Endothelial cell of umbilical vein (primary cell): ENCODE measurements around the gene TEKT5. TPM values are rescaled to one million over a fixed set of nuclear protein-coding genes. Genes with fewer than 3 reads are reported as not detected.

Experiments used
- BruUV-seq: library from RNA; stranded (reverse); fragments of 400-500 nt; replicated peaks from 2 replicates; lab custom pipeline; 2021; lab: Mats Ljungman, UMichigan
- CTCF ChIA-PET: fragments of 300-600, 350-600 bp; sonication (Branson Sonifier 250); formaldehyde crosslinking; loops from one replicate; lab custom pipeline; 2021; ENCODE audit warnings: antibody characterized with exemption, inconsistent platforms; lab: Charles Lee
- POLR2A ChIA-PET: fragments of 300-600, 350-600 bp; sonication (Branson Sonifier 250); formaldehyde crosslinking; loops from one replicate; lab custom pipeline; 2021; ENCODE audit warnings: antibody characterized with exemption, inconsistent platforms; lab: Charles Lee
- DNase-seq: peaks from one replicate; pipeline ENCODE4 v3.0.0-alpha.2; 2011; ENCODE audit warnings: low read depth, low spot score
- FAIRE-seq: peaks from 2 replicates; lab custom pipeline; 2011; peaks lifted over from hg19 to GRCh38; lab: Jason Lieb, UNC
- H2AFZ ChIP-seq: 2 replicates; pipeline ENCODE4 v1.6.0; 2012; ENCODE audit warnings: low read depth, low read length, control low read depth, inconsistent platforms
- H3K27ac ChIP-seq: 2 replicates; pipeline ENCODE4 v1.5.1; 2011; ENCODE audit warnings: low read depth, mild to moderate bottlenecking, control low read depth, low read length, moderate library complexity; ENCODE audit not compliant: insufficient read depth
- H3K27me3 ChIP-seq, 2 experiments: 2 replicates each; pipeline versions ENCODE4 v1.6.0 to v1.6.1; 2011; ENCODE audit warnings: low read length in 2 of 2, mixed read lengths in 1 of 2; ENCODE audit not compliant: control insufficient read depth in 2 of 2, insufficient read depth in 2 of 2
- H3K36me3 ChIP-seq, 2 experiments: 2 replicates in 1 of 2; 3 replicates in 1 of 2; pipeline ENCODE4 v1.5.1; 2011; ENCODE audit warnings: low read length in 2 of 2, mild to moderate bottlenecking in 1 of 2, moderate library complexity in 1 of 2; ENCODE audit not compliant: control insufficient read depth in 2 of 2, insufficient read depth in 2 of 2; ENCODE audit errors: extremely low read depth in 1 of 2
- H3K4me1 ChIP-seq: 3 replicates; pipeline ENCODE4 v1.5.1; 2011; ENCODE audit warnings: mild to moderate bottlenecking, low read length; ENCODE audit not compliant: control insufficient read depth, insufficient read depth; ENCODE audit errors: extremely low read depth
- H3K4me2 ChIP-seq: 2 replicates; pipeline ENCODE4 v1.6.1; 2011; ENCODE audit warnings: low read length, control low read depth, mixed read lengths; ENCODE audit not compliant: insufficient read depth
- H3K4me3 ChIP-seq, 3 experiments: fragments of 200-600 bp in 1 of 3; sonication (generic), shearing (Covaris generic) in 1 of 3; replicated peaks in 1 of 3; 2 replicates each; pipeline ENCODE4 v1.5.1; 2011 to 2016; ENCODE audit warnings: control low read depth in 3 of 3, low read length in 3 of 3, mild to moderate bottlenecking in 2 of 3, inconsistent platforms in 1 of 3, low read depth in 1 of 3, moderate library complexity in 1 of 3; ENCODE audit not compliant: insufficient read depth in 1 of 3
- H3K79me2 ChIP-seq: 2 replicates; pipeline ENCODE4 v1.6.0; 2012; ENCODE audit warnings: low read length, inconsistent platforms; ENCODE audit not compliant: control insufficient read depth, insufficient read depth
- H3K9ac ChIP-seq: replicated peaks from 2 replicates; pipeline ENCODE3; 2011; ENCODE audit warnings: low read length, control low read depth; ENCODE audit not compliant: insufficient read depth; ENCODE audit errors: extremely low read depth
- H3K9me1 ChIP-seq: replicated peaks from 3 replicates; pipeline ENCODE4 v1.6.0; 2011; ENCODE audit warnings: mild to moderate bottlenecking, low read length; ENCODE audit not compliant: control insufficient read depth, insufficient read depth; ENCODE audit errors: extremely low read depth
- H3K9me3 ChIP-seq: replicated peaks from 2 replicates; pipeline ENCODE4 v1.5.1; 2012; ENCODE audit warnings: low read length, inconsistent platforms; ENCODE audit not compliant: control insufficient read depth, insufficient read depth
- H4K20me1 ChIP-seq: replicated peaks from 2 replicates; pipeline ENCODE3; 2011; ENCODE audit warnings: mild to moderate bottlenecking, low read length; ENCODE audit not compliant: control insufficient read depth, insufficient read depth; ENCODE audit errors: extremely low read depth
- EZH2 ChIP-seq: IDR thresholded peaks from 2 replicates; pipeline ENCODE4 v1.6.1; 2012; ENCODE audit warnings: borderline replicate concordance, low read depth, mild to moderate bottlenecking, moderate library complexity, low read length, inconsistent platforms; ENCODE audit not compliant: severe bottlenecking
- FOS ChIP-seq: IDR thresholded peaks from 2 replicates; pipeline ENCODE4 v1.6.1; 2011; ENCODE audit warnings: mild to moderate bottlenecking, low read length, moderate library complexity, borderline replicate concordance; ENCODE audit not compliant: insufficient read depth
- GATA2 ChIP-seq: IDR thresholded peaks from 2 replicates; pipeline ENCODE4 v1.7.0; 2011; ENCODE audit warnings: low read depth, mild to moderate bottlenecking, moderate library complexity, mixed read lengths, low read length; ENCODE audit not compliant: insufficient read length, insufficient read depth
- JUN ChIP-seq: IDR thresholded peaks from 2 replicates; pipeline ENCODE4 v1.6.1; 2011; ENCODE audit warnings: borderline replicate concordance, low read depth; ENCODE audit not compliant: insufficient read length, insufficient read depth
- MYC ChIP-seq: IDR thresholded peaks from one replicate; pipeline ENCODE4 v1.6.1; 2011; ENCODE audit warnings: mild to moderate bottlenecking, low read depth, low read length
- POLR2A ChIP-seq: IDR thresholded peaks from 2 replicates; pipeline ENCODE4 v1.6.1; 2012; ENCODE audit warnings: low read depth, mild to moderate bottlenecking, control low read depth, low read length
- POLR2AphosphoS5 ChIP-seq: IDR thresholded peaks from 2 replicates; pipeline ENCODE4 v1.6.1; 2012; ENCODE audit warnings: low read depth, mild to moderate bottlenecking, control low read depth, low read length, moderate library complexity; ENCODE audit not compliant: insufficient read depth
- dilution Hi-C: fragments of 300-500 bp; cut with MboI; formaldehyde crosslinking; loops from one replicate; pipeline ENCODE4 v1.15.0; 2019; ENCODE audit warnings: low sequenced_read_pairs; ENCODE audit not compliant: extremely low pct_ligation_motif_present
- intact Hi-C: fragments of 100-400 bp; cut with micrococcal nuclease; formaldehyde crosslinking; loops from one replicate; pipeline ENCODE4 v1.10.0; 2022
- polyA plus RNA-seq, 4 experiments: library from polyadenylated mRNA; depleted of rRNA in 3 of 4; stranded (reverse) in 3 of 4; unstranded in 1 of 4; fragments of >200 nt; gene quantifications; 2 replicates each; pipeline versions ENCODE4 v1.2.1 to v1.2.3, GENCODE V29; 2011 to 2012; ENCODE audit warnings: missing spikeins in 1 of 4
- total RNA-seq: library from RNA; stranded (reverse); gene quantifications from 2 replicates; pipeline ENCODE4 v1.2.3, GENCODE V29; 2021
- TF ChIP-seq, protein P1 (sequence below), 2 donors: IDR thresholded peaks; 1 replicate in 1 of 2; 2 replicates in 1 of 2; pipeline ENCODE4 v1.5.1; 2011; ENCODE audit warnings: low read length in 2 of 2, mild to moderate bottlenecking in 2 of 2, moderate library complexity in 2 of 2, control low read depth in 1 of 2, inconsistent platforms in 1 of 2, low read depth in 1 of 2; ENCODE audit not compliant: insufficient read depth in 1 of 2; ENCODE audit errors: extremely low read depth in 1 of 2
- TF ChIP-seq, protein P2 (sequence below): IDR thresholded peaks from 2 replicates; pipeline ENCODE4 v1.6.1; 2011; ENCODE audit not compliant: insufficient read depth, insufficient read length

TEKT5 gene
- total and polyA plus RNA-seq, 2 donors (not counting 3 experiments of a cell fraction or from before 2014, with no cell fraction given), result not detected

DNA sequence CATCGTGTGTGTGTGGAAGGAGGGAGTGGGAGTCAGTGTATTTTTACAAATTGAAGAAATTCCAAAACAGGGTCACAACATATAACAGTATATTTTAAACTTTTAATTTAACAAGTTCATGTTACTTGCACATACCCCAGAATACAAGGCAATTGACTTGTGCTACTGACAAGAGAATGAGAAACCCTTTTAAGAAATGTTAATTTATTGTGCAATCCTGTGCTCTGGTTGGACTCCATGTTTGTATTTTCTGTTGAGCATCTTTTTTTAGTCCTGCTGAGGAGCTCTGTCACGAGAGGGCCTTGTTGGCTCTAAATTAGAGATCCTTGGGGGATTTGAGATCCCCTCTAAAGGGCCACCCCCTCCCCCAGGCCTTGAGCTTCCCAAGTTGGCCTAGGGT, 113.2 kb downstream of the TEKT5 start:
- Histone ChIP-seq H3K27me3 (peaks cover 6 to 12% of the 10 kb centered on the region in 2 experiments), H3K4me2 (no peak overlapping the region), H3K36me3 (no peaks in the 10 kb centered on the region), H3K4me3 (no peak overlapping the region), H3K4me1 (peaks cover 3% of the 10 kb centered on the region), H3K9me1 (no peaks in the 10 kb centered on the region), H4K20me1 (no peaks in the 10 kb centered on the region), H3K9ac (no peak overlapping the region), H3K79me2 (no peaks in the 10 kb centered on the region), H2AFZ (no peak overlapping the region), H3K27ac (no peak overlapping the region), H3K9me3 (no peaks in the 10 kb centered on the region)
- no TSS peak for BruUV-seq
- intact Hi-C loops, result no loop called here
- CTCF ChIA-PET, result interaction anchor here (1.5 to 1.8 kb wide), 2 partner anchors 16 to 59 kb away, joined by 8 to 9 read pairs; no protein-coding TSS in a partner anchor
- TF ChIP-seq, protein P1, sequence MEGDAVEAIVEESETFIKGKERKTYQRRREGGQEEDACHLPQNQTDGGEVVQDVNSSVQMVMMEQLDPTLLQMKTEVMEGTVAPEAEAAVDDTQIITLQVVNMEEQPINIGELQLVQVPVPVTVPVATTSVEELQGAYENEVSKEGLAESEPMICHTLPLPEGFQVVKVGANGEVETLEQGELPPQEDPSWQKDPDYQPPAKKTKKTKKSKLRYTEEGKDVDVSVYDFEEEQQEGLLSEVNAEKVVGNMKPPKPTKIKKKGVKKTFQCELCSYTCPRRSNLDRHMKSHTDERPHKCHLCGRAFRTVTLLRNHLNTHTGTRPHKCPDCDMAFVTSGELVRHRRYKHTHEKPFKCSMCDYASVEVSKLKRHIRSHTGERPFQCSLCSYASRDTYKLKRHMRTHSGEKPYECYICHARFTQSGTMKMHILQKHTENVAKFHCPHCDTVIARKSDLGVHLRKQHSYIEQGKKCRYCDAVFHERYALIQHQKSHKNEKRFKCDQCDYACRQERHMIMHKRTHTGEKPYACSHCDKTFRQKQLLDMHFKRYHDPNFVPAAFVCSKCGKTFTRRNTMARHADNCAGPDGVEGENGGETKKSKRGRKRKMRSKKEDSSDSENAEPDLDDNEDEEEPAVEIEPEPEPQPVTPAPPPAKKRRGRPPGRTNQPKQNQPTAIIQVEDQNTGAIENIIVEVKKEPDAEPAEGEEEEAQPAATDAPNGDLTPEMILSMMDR (IDR thresholded peaks at IDR 0.05; ENCODE audit: extremely low read depth in 1 of 2, insufficient read depth in 1 of 2, low read depth in 1 of 2, low read length in 2 of 2), result no peak
- TF ChIP-seq FOS (no peak), GATA2 (no peak), MYC (no peak), EZH2 (no peak), POLR2AphosphoS5 (no peak), POLR2A (no peak), JUN (no peak)
- TF ChIP-seq, protein P2, sequence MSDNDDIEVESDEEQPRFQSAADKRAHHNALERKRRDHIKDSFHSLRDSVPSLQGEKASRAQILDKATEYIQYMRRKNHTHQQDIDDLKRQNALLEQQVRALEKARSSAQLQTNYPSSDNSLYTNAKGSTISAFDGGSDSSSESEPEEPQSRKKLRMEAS, result no peak
- dilution Hi-C loops, result no loop called here
- POLR2A ChIA-PET, result no interaction called here
- FAIRE-seq, result no peak
- DNase-seq, result no peak
